Measurements from ENCODE around the gene C1QTNF3. TPM values are rescaled to one million over a fixed set of nuclear protein-coding genes. Genes with fewer than 3 reads are reported as not detected.

The C1QTNF3 gene
- total and polyA plus RNA-seq, 12 donors = 0.51 to 6.3 (median 1.3) TPM

- ATAC-seq = no peak
- intact Hi-C loops (cut with DNase I) = no loop called here
Observed at GRCh38 chr5:34038838-34039237, 4.2 kb downstream of the C1QTNF3 start.

GRCh38 chr5:34038390-34038789 is 4.6 kb downstream of the C1QTNF3 start:
- Histone ChIP-seq H3K9me3 (no peaks in the 10 kb centered on the region), H3K4me3 (no peak overlapping the region), H3K27ac (no peak overlapping the region), H3K4me1 (peaks cover 5 to 33% (median 27%) of the 10 kb centered on the region in 9 donors), H3K27me3 (no peaks in the 10 kb centered on the region), H3K36me3 (peaks cover 0 to 17% (median 0%) of the 10 kb centered on the region in 9 donors)
- intact Hi-C loops (cut with DNase I) = no loop called here
- 70 to 75% methylated on average over 2 of the region's 2 CpGs for WGBS, 2 donors
- ATAC-seq (no peak), DNase-seq (no peak)
- no peak for TF ChIP-seq CTCF (IDR thresholded peaks at IDR 0.05)

More at GRCh38 chr5:34038838-34039237, 4.2 kb downstream of the C1QTNF3 start:
- Histone ChIP-seq H3K36me3 (peaks cover 0 to 15% (median 0%) of the 10 kb centered on the region in 9 donors), H3K9me3 (no peaks in the 10 kb centered on the region), H3K27ac (no peak overlapping the region), H3K4me1 (peaks cover 7 to 38% (median 32%) of the 10 kb centered on the region in 9 donors), H3K4me3 (no peak overlapping the region), H3K27me3 (no peaks in the 10 kb centered on the region)
- no peak for TF ChIP-seq CTCF (IDR thresholded peaks at IDR 0.05)
- DNase-seq = no peak
- 94 to 99% methylated on average over 4 of the region's 4 CpGs for WGBS, 2 donors

- DNase-seq = no peak
- 80 to 85% methylated on average over 3 of the region's 3 CpGs for WGBS, 2 donors
- peaks cover 0 to 28% (median 21%) of the 10 kb centered on the region in 9 donors for H3K4me1 ChIP-seq
- H3K36me3 ChIP-seq = peaks cover 0 to 24% (median 0%) of the 10 kb centered on the region in 9 donors
- TF ChIP-seq CTCF (IDR thresholded peaks at IDR 0.05) = no peak
- no peaks in the 10 kb centered on the region for H3K27me3 ChIP-seq
- H3K9me3 ChIP-seq = no peaks in the 10 kb centered on the region
- intact Hi-C loops (cut with DNase I) = no loop called here
- no peak for ATAC-seq
- H3K4me3 ChIP-seq = no peak overlapping the region
- H3K27ac ChIP-seq = no peak overlapping the region
Observed at GRCh38 chr5:34037726-34038125, 5.3 kb downstream of the C1QTNF3 start.

- no peak for TF ChIP-seq CTCF (IDR thresholded peaks at IDR 0.05)
- WGBS, 2 donors = 61 to 67% methylated on average over 2 of the region's 2 CpGs
Observed at GRCh38 chr5:34035756-34036155, 7.3 kb downstream of the C1QTNF3 start.

More at GRCh38 chr5:34035756-34036155, 7.3 kb downstream of the C1QTNF3 start:
- DNase-seq = no peak
- Histone ChIP-seq H3K4me3 (no peak overlapping the region), H3K27ac (no peak overlapping the region), H3K27me3 (no peaks in the 10 kb centered on the region), H3K4me1 (peaks cover 0 to 13% (median 6%) of the 10 kb centered on the region in 9 donors), H3K36me3 (peaks cover 0 to 24% (median 0%) of the 10 kb centered on the region in 9 donors), H3K9me3 (no peaks in the 10 kb centered on the region)
- intact Hi-C loops (cut with DNase I) = no loop called here
- no peak for ATAC-seq

All from heart right ventricle (tissue), 16 donors.